ENCODE results near the gene BDKRB2. TPM values are rescaled to one million over a fixed set of nuclear protein-coding genes. Genes with fewer than 3 reads are reported as not detected.
A peak's percentile ranks its signal among the peaks of the same experiment; 100 is the strongest.

BDKRB2 gene
- total RNA-seq, 1 donor from 2014 or later = 22.1 TPM

- ATAC-seq = peak; percentile 55
These were observed 48.4 kb downstream of the BDKRB2 start for GRCh38 chr14:96252999-96253539.

- no peak for ATAC-seq
These were observed 50.0 kb downstream of the BDKRB2 start for GRCh38 chr14:96254687-96255086.

- peak; percentile 68 for ATAC-seq
These were observed 51.1 kb downstream of the BDKRB2 start, which contains the start of gene BDKRB1 for GRCh38 chr14:96255501-96256366. Gene BDKRB1, plus strand, starts transcription at chr14:96256210. Its CDS starts 7,473 bp downstream, at chr14:96263683.

GRCh38 chr14:96256407-96256806 lies 51.8 kb downstream of the BDKRB2 start:
- peak; percentile 73 for ATAC-seq

- no peak for ATAC-seq
These were observed 52.4 kb downstream of the BDKRB2 start for GRCh38 chr14:96257056-96257455.

- ATAC-seq = no peak
These were observed 53.3 kb downstream of the BDKRB2 start for GRCh38 chr14:96257900-96258299.

GRCh38 chr14:96260341-96260821 lies 55.7 kb downstream of the BDKRB2 start:
- no peak for ATAC-seq

- peak; percentile 65 for ATAC-seq
These were observed 56.4 kb downstream of the BDKRB2 start for GRCh38 chr14:96261053-96261452.

GRCh38 chr14:96261772-96262655 lies 57.4 kb downstream of the BDKRB2 start:
- ATAC-seq = no peak

- peak; percentile 49 for ATAC-seq
These were observed 58.9 kb downstream of the BDKRB2 start for GRCh38 chr14:96263347-96264199.

GRCh38 chr14:96264200-96264553 lies 59.5 kb downstream of the BDKRB2 start:
- ATAC-seq = no peak

GRCh38 chr14:96264853-96265252 lies 60.2 kb downstream of the BDKRB2 start:
- ATAC-seq = no peak

GRCh38 chr14:96265383-96266095 lies 60.9 kb downstream of the BDKRB2 start:
- no peak for ATAC-seq

GRCh38 chr14:96267336-96267735 lies 62.7 kb downstream of the BDKRB2 start:
- ATAC-seq = peak; percentile 38

- peak; percentile 43 for ATAC-seq
These were observed 63.3 kb downstream of the BDKRB2 start for GRCh38 chr14:96267916-96268315.

GRCh38 chr14:96268431-96269358 lies 64.1 kb downstream of the BDKRB2 start:
- peak; percentile 74 for ATAC-seq

- peak; percentile 3 for ATAC-seq
These were observed 64.7 kb downstream of the BDKRB2 start for GRCh38 chr14:96269359-96269710.

GRCh38 chr14:96270565-96271420 lies 66.2 kb downstream of the BDKRB2 start:
- peak; percentile 4 for ATAC-seq

- peak; percentile 78 for ATAC-seq
These were observed 66.8 kb downstream of the BDKRB2 start for GRCh38 chr14:96271421-96271762.
